Subcutaneous abdominal adipose tissue (tissue), 5 donors: ENCODE results near the gene ITPR3.

ENCODE experiments used
- H3K27ac ChIP-seq: one replicate; pipeline ENCODE4 v1.7.0; 2013; ENCODE audit warnings: low read depth, mild to moderate bottlenecking, inconsistent platforms, low read length, moderate library complexity
- H3K27me3 ChIP-seq, 5 donors: one replicate each; pipeline ENCODE4 v1.7.0; 2013; ENCODE audit warnings: low read length in 5 of 5, inconsistent platforms in 1 of 5; ENCODE audit not compliant: control insufficient read depth in 5 of 5, insufficient read depth in 4 of 5
- H3K36me3 ChIP-seq, 5 donors: one replicate each; pipeline ENCODE4 v1.7.0; 2013; ENCODE audit warnings: low read length in 5 of 5; ENCODE audit not compliant: control insufficient read depth in 5 of 5, insufficient read depth in 5 of 5
- H3K4me1 ChIP-seq, 5 donors: one replicate each; pipeline ENCODE4 v1.7.0; 2013; ENCODE audit warnings: low read length in 5 of 5, mild to moderate bottlenecking in 3 of 5, moderate library complexity in 1 of 5; ENCODE audit not compliant: control insufficient read depth in 5 of 5, insufficient read depth in 5 of 5
- H3K4me3 ChIP-seq, 5 donors: one replicate each; pipeline ENCODE4 v1.7.0; 2013; ENCODE audit warnings: low read length in 5 of 5, low read depth in 1 of 5
- H3K9ac ChIP-seq, 5 donors: one replicate each; pipeline ENCODE4 v1.7.0; 2013; ENCODE audit warnings: low read length in 5 of 5, mild to moderate bottlenecking in 4 of 5, moderate library complexity in 3 of 5
- H3K9me3 ChIP-seq, 5 donors: one replicate each; pipeline ENCODE4 v1.7.0; 2013; ENCODE audit warnings: low read length in 5 of 5; ENCODE audit not compliant: control insufficient read depth in 5 of 5
- donor health status: healthy.
- donor health status: healthy.
- donor health status: healthy.
- donor health status: healthy.
- donor health status: healthy.

Gene ITPR3

DNA sequence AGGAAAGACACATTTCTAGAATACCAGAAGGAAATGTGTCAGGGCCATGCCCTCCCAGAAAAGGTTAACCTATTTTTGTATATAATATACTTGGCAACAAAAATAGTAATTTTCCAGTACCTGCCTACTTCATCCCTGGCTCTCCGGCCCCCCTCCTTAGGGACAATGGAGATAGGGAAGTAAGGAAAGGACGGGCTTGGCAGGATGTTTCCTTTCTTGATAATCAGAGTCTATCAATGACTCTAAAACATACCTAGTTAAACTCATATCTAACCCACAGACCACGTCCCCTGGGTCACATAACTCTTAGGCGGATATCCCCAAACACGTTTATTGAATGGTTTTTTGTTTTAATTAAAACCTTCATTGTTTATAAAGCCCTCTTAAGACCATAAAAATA, 78.6 kb downstream of the ITPR3 start:
- no peak overlapping the region for H3K27ac ChIP-seq
- peaks cover 3 to 57% (median 7%) of the 10 kb centered on the region in 5 donors for H3K4me1 ChIP-seq
- H3K9me3 ChIP-seq = no peaks in the 10 kb centered on the region
- no peaks in the 10 kb centered on the region for H3K27me3 ChIP-seq
- H3K9ac ChIP-seq = no peak overlapping the region
- H3K4me3 ChIP-seq = no peak overlapping the region
- peaks cover 0 to 40% (median 30%) of the 10 kb centered on the region in 5 donors for H3K36me3 ChIP-seq

DNA sequence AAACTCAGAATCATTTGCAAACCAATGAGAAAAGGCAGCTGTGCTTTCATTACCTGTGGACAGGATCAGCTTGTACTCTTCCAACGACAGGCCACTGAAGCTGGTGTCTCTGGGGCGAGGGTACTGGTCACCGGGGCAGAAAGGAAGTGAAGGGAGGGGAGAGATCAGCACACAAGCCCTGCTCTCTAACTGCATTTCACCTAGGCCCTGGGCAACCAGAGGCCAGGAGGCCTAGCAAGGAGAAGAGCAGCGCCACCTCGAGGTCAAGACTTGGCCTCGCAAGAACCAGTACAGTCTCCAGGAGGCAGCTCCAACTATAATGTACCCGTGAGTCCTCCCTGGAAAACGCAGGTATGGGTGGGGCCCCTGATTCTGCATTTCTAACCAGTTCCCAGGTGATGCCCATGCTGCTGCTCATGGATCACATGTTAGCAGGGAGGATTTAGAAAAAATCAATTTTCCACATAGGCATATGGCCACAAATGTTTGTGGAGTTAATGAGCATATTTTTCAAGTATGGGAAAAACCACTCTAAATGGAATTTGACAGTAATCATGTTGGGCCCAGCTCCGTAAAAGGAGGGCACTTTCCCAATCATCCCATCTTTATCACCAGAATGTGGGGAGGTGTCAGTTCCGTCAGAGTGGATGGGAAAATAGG, 79.4 kb downstream of the ITPR3 start:
- H3K9ac ChIP-seq = no peak overlapping the region
- H3K36me3 ChIP-seq = peaks cover 0 to 33% (median 25%) of the 10 kb centered on the region in 5 donors
- H3K27me3 ChIP-seq = no peaks in the 10 kb centered on the region
- H3K9me3 ChIP-seq = no peaks in the 10 kb centered on the region
- H3K4me1 ChIP-seq = peaks cover 3 to 50% (median 7%) of the 10 kb centered on the region in 5 donors
- H3K4me3 ChIP-seq = no peak overlapping the region
- H3K27ac ChIP-seq = no peak overlapping the region

DNA sequence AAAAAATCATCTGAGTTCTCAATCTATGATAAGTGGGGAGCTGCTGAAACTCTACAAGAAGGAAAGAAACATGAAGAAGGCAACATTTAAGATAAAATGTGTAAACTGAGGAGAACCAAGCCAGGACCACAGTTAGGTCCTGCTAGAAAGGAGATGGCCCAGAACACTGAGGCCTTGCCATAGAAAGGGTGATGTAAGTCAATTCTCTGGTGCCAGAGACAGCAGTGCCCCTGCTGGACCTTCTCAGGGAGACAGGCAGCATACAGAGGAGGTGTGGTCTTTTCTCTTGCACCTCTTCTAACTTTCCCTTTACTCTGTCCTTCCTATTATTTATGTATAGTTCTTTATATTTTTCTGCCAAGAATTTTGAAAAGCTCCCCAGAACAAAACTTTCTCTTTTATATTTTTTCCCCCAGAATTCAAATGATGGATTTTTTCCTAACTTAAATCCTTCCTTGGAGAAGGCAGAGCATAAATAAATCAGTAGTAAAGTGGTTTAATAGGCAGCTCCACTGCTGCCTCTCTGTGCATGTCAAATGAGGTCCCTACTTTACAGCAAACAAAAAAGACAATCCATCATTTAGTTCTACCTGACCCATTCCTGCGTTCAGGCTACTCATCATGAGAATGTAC, 81.3 kb downstream of the ITPR3 start:
- no peaks in the 10 kb centered on the region for H3K27me3 ChIP-seq
- no peak overlapping the region for H3K27ac ChIP-seq
- H3K4me3 ChIP-seq = no peak overlapping the region
- peaks cover 0 to 16% (median 15%) of the 10 kb centered on the region in 5 donors for H3K36me3 ChIP-seq
- no peaks in the 10 kb centered on the region for H3K9me3 ChIP-seq
- H3K4me1 ChIP-seq = peaks cover 0 to 31% (median 5%) of the 10 kb centered on the region in 5 donors
- H3K9ac ChIP-seq = no peak overlapping the region

DNA sequence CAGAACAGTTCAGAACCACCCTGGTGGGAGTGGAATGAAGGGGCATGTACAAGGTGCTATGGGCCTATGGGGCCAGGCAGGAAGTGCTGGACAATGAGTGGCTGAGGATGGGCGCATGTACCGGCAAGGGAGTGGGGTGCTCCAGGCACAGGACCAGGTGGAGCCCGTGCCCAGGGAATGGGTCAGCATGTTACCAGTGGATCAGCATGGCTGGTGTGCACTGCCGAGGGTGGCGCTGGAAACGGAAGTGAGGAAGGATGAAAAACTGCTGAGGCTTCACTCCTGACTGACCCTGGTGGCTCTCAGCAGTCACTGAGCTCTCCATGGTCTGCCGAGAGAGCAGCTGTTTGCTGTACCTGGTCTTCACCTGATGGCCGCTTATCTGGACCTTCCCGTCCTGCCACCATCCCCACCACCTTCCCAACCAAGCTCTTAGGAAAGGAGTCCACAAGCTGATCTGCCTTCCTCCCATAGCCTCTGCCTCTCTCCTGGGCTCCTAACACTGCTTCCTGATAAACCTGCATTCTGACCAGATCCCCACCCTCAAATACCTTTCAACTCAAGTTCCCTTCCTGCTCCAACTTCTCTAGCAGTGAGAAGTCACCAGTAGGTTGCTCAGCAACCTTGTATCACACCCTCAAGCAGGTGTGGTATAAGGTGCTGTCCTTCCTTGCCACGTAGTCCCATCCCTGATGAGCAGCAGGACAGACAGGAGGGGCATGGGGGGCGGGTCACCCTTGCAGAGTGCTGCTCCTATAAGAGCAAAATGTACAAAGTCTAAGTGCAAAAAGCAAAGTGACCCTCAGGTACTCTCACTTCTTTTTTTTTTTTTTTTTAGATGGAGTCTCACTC, 83.3 kb downstream of the ITPR3 start:
- Histone ChIP-seq H3K9me3 (no peaks in the 10 kb centered on the region), H3K27ac (no peak overlapping the region), H3K9ac (no peak overlapping the region), H3K4me3 (no peak overlapping the region), H3K27me3 (no peaks in the 10 kb centered on the region), H3K4me1 (peaks cover 0 to 13% (median 3%) of the 10 kb centered on the region in 5 donors), H3K36me3 (peaks cover 0 to 15% (median 8%) of the 10 kb centered on the region in 5 donors)

DNA sequence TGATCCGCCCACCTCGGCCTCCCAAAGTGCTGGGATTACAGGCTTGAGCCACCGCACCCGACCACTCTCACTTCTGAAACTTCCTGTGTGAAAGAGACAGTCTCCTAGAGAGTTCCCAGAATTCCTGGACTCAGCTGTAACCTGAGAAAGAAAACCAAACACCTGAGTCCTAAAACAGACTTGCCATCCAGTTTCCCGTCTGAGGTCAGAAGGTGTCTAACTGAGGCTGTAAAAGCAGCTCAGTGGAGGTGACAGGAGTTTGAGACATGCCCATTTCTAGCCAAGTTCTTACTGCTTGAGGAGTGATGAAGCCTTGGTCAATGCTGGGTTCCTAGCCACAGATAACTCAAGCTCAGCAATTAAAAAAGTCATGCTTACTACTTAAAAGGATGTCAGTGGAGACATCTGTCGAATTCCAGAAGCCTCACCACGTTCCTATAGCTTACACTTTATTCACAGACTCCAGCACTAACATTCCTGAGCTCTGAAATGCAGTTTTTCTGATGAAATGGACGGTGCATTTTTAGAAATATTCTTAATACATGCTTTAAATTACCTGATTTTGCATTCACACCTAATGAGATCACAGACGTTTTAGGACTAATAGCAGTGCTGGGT, 84.3 kb downstream of the ITPR3 start:
- Histone ChIP-seq H3K27me3 (no peaks in the 10 kb centered on the region), H3K36me3 (peaks cover 0 to 12% (median 11%) of the 10 kb centered on the region in 5 donors), H3K9me3 (no peaks in the 10 kb centered on the region), H3K4me3 (no peak overlapping the region), H3K9ac (no peak overlapping the region), H3K27ac (no peak overlapping the region), H3K4me1 (peaks cover under 1 to 4% (median 3%) of the 10 kb centered on the region in 5 donors)

DNA sequence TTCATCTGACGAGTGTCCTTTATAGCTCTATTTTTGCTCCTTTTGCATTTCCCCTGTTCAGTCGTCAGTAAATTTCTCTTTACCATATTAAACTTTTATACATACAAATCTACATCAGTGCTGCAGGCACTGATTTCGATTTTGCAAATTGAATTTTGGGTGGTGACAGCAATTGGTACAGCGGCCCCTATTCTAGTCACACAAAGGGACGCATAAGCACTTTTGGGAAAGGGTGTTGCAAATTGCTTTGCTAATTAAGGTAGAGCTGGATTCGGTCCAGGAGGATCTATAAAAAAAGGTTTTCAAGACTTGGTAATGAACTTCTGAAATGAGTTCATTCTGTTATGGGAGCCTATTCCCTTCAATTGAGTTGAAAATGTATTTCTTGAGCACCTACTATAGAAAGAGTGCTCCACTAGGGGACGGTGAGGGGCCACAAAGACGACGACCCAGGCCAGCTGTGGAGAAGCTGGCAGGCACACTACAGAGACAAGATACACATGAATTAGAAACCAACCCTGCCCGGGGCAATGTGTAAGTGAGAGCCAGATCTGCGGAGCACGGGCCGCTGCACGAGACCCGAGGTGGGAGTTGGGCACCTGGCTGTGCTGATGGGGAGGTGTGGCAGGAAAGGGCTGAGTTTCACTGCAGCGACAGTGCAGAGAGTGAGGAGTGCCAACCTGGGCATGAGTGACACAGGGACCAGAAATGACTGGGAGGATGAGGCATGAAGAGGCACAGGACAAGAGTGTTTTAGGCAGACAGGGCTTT, 85.0 kb downstream of the ITPR3 start:
- Histone ChIP-seq H3K9ac (no peak overlapping the region), H3K27ac (no peak overlapping the region), H3K9me3 (no peaks in the 10 kb centered on the region), H3K36me3 (peaks cover 0 to 12% (median 10%) of the 10 kb centered on the region in 5 donors), H3K4me1 (peaks cover 4 to 10% (median 9%) of the 10 kb centered on the region in 5 donors), H3K4me3 (no peak overlapping the region), H3K27me3 (no peaks in the 10 kb centered on the region)

DNA sequence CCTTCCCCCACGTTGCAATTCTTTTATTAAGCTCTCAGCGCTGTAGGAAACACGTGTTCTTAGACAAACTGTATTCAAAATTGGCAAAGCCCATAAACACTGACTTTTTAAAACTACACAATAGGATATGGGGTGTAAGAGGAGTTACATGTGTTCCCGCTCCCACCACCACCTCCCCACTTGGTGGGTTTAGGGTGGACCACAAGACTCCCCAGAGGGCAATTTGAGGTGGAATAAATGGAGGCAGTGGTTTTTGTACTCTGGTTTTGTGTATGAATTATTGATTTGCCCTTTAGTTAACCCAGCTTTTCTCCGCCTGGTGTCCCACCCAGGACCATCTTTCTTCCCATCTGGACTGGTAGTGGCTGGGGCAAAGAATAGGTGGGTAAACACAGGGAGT, 86.6 kb downstream of the ITPR3 start:
- Histone ChIP-seq H3K4me1 (peaks cover 4 to 16% (median 15%) of the 10 kb centered on the region in 5 donors), H3K9ac (no peak overlapping the region), H3K4me3 (no peak overlapping the region)

DNA sequence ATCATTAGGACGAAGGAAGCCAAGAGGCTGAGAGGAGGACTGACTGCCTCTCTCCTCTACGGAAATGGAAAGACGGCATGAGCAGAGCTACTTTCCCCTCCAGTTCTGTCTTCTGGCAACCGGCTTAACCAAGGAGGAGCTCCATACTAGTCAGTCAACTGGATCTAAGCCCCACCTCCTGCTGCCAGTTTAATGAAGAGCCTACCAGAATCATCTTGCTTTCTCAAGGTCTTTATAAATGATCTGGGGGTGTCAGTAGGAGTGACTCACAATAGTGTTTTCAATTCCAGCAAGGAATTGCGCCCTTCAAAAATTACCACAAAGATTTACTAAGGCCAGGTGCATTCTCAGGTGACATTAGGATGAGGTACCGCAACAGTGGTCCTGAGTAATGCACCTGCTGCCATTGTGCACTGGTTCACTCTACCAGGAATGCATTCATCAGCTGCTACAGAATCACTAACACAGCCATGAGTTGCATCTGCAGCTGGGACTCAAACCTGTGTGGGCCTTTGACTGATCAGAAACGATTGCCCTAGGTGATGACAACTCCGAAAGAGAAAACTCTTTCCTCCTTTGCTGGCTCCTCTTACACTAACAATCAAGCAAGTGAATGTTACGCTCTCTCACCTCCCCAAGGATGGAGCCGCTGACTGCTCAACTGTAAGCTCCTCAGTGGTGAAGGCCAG, 87.5 kb downstream of the ITPR3 start:
- no peaks in the 10 kb centered on the region for H3K9me3 ChIP-seq
- H3K4me3 ChIP-seq = no peak overlapping the region
- peak overlapping the region in 1 of 5 donors; percentile 37 for H3K9ac ChIP-seq
- no peak overlapping the region for H3K27ac ChIP-seq
- no peaks in the 10 kb centered on the region for H3K27me3 ChIP-seq
- H3K4me1 ChIP-seq = peaks cover 4 to 16% (median 15%) of the 10 kb centered on the region in 5 donors
- peaks cover 0 to 12% (median 10%) of the 10 kb centered on the region in 5 donors for H3K36me3 ChIP-seq

More for the DNA sequence above, 86.6 kb downstream of the ITPR3 start:
- peaks cover 0 to 12% (median 10%) of the 10 kb centered on the region in 5 donors for H3K36me3 ChIP-seq
- H3K27me3 ChIP-seq = no peaks in the 10 kb centered on the region
- no peak overlapping the region for H3K27ac ChIP-seq
- no peaks in the 10 kb centered on the region for H3K9me3 ChIP-seq
